ENCODE data around the gene AOPEP. TPM values are rescaled to one million over a fixed set of nuclear protein-coding genes. Genes with fewer than 3 reads are reported as not detected.
A peak's percentile ranks its signal among the peaks of the same experiment; 100 is the strongest.

The AOPEP gene
- total RNA-seq, 2 donors from 2014 or later: 81.5 to 224 TPM

GRCh38 chr9:94761481-94761880, 35.0 kb downstream of the AOPEP start:
- DNase-seq: no peak
- TF ChIP-seq CTCF (IDR thresholded peaks at IDR 0.05): no peak
- no peak for TF ChIP-seq POLR2A (IDR thresholded peaks at IDR 0.05)
- H3K9me3 ChIP-seq: no peaks in the 10 kb centered on the region
- H3K27ac ChIP-seq: no peak overlapping the region
- no peak for ATAC-seq
- intact Hi-C loops (cut with DNase I): no loop called here
- 94% methylated on average over 4 of the region's 4 CpGs for WGBS, 2 donors
- no peaks in the 10 kb centered on the region for H3K4me1 ChIP-seq
- no peak overlapping the region for H3K4me3 ChIP-seq
- no peaks in the 10 kb centered on the region for H3K27me3 ChIP-seq
- no peaks in the 10 kb centered on the region for H3K36me3 ChIP-seq (replicated peaks in 1 of 2; ENCODE audit: insufficient read depth in 1 of 2, low read depth in 2 of 2)

- ATAC-seq (no peak), DNase-seq (no peak)
- no peak for TF ChIP-seq CTCF (IDR thresholded peaks at IDR 0.05)
- no peak for TF ChIP-seq POLR2A (IDR thresholded peaks at IDR 0.05)
- Histone ChIP-seq H3K27me3 (no peaks in the 10 kb centered on the region), H3K36me3 (replicated peaks in 1 of 2; ENCODE audit: insufficient read depth in 1 of 2, low read depth in 2 of 2) (no peaks in the 10 kb centered on the region), H3K4me1 (no peaks in the 10 kb centered on the region), H3K4me3 (no peak overlapping the region), H3K27ac (no peak overlapping the region), H3K9me3 (no peaks in the 10 kb centered on the region)
- 86 to 87% methylated on average over 9 of the region's 9 CpGs for WGBS, 2 donors
- intact Hi-C loops (cut with DNase I): no loop called here
Observed at GRCh38 chr9:94767331-94768072, 41.0 kb downstream of the AOPEP start.

- intact Hi-C loops (cut with DNase I): no loop called here
- ATAC-seq (no peak), DNase-seq (no peak)
- H3K27me3 ChIP-seq: no peaks in the 10 kb centered on the region
- no peaks in the 10 kb centered on the region for H3K4me1 ChIP-seq
- H3K36me3 ChIP-seq (replicated peaks in 1 of 2; ENCODE audit: insufficient read depth in 1 of 2, low read depth in 2 of 2): no peaks in the 10 kb centered on the region
- no peak overlapping the region for H3K27ac ChIP-seq
- TF ChIP-seq CTCF (IDR thresholded peaks at IDR 0.05) (no peak), POLR2A (IDR thresholded peaks at IDR 0.05) (no peak)
- no peaks in the 10 kb centered on the region for H3K9me3 ChIP-seq
- H3K4me3 ChIP-seq: no peak overlapping the region
- WGBS, 2 donors: 89 to 95% methylated on average over 3 of the region's 3 CpGs
Observed at GRCh38 chr9:94768766-94769165, 42.3 kb downstream of the AOPEP start.

GRCh38 chr9:94770334-94770733, 43.8 kb downstream of the AOPEP start:
- Histone ChIP-seq H3K4me3 (no peak overlapping the region), H3K9me3 (no peaks in the 10 kb centered on the region), H3K27ac (no peak overlapping the region), H3K4me1 (no peaks in the 10 kb centered on the region), H3K36me3 (replicated peaks in 1 of 2; ENCODE audit: insufficient read depth in 1 of 2, low read depth in 2 of 2) (no peaks in the 10 kb centered on the region), H3K27me3 (no peaks in the 10 kb centered on the region)
- peak in 1 of 4 donors; percentile 19 for DNase-seq
- TF ChIP-seq POLR2A (IDR thresholded peaks at IDR 0.05): no peak
- 41 to 57% methylated on average over 6 of the region's 6 CpGs for WGBS, 2 donors
- ATAC-seq: no peak
- intact Hi-C loops (cut with DNase I): no loop called here

GRCh38 chr9:94771096-94771495, 44.6 kb downstream of the AOPEP start:
- TF ChIP-seq CTCF (IDR thresholded peaks at IDR 0.05): no peak
- TF ChIP-seq POLR2A (IDR thresholded peaks at IDR 0.05): no peak
- Histone ChIP-seq H3K36me3 (replicated peaks in 1 of 2; ENCODE audit: insufficient read depth in 1 of 2, low read depth in 2 of 2) (no peaks in the 10 kb centered on the region), H3K27me3 (no peaks in the 10 kb centered on the region), H3K9me3 (no peaks in the 10 kb centered on the region), H3K27ac (no peak overlapping the region), H3K4me1 (no peaks in the 10 kb centered on the region), H3K4me3 (no peak overlapping the region)
- DNase-seq (no peak), ATAC-seq (no peak)
- intact Hi-C loops (cut with DNase I): no loop called here
- 96 to 100% methylated on average over 3 of the region's 3 CpGs for WGBS, 2 donors
